Kidney tubule cell (primary cell): ENCODE measurements around the gene RXRA.

ENCODE experiments used
- DNase-seq: peaks from one replicate; pipeline ENCODE4 v3.0.0-alpha.2; 2018; ENCODE audit warnings: low spot score

The RXRA gene

GRCh38 chr9:134381671-134382516 is 55.6 kb downstream of the RXRA start:
- no peak for DNase-seq

GRCh38 chr9:134382733-134383132 is 56.5 kb downstream of the RXRA start:
- no peak for DNase-seq

- no peak for DNase-seq
These were observed 56.9 kb downstream of the RXRA start for GRCh38 chr9:134383148-134383547.

- DNase-seq = no peak
These were observed 58.7 kb downstream of the RXRA start for GRCh38 chr9:134384811-134385479.

GRCh38 chr9:134385915-134386314 is 59.7 kb downstream of the RXRA start:
- no peak for DNase-seq

- DNase-seq = no peak
These were observed 60.9 kb downstream of the RXRA start for GRCh38 chr9:134386951-134387831.

- no peak for DNase-seq
These were observed 62.1 kb downstream of the RXRA start for GRCh38 chr9:134388289-134388808.

GRCh38 chr9:134388976-134389375 is 62.7 kb downstream of the RXRA start:
- DNase-seq = no peak

GRCh38 chr9:134389642-134390041 is 63.4 kb downstream of the RXRA start:
- no peak for DNase-seq

- no peak for DNase-seq
These were observed 64.3 kb downstream of the RXRA start for GRCh38 chr9:134390537-134390936.

GRCh38 chr9:134390947-134391318 is 64.7 kb downstream of the RXRA start:
- DNase-seq = no peak

- DNase-seq = no peak
These were observed 65.3 kb downstream of the RXRA start for GRCh38 chr9:134391319-134392231.

- no peak for DNase-seq
These were observed 66.6 kb downstream of the RXRA start for GRCh38 chr9:134392900-134393299.

- no peak for DNase-seq
These were observed 67.5 kb downstream of the RXRA start for GRCh38 chr9:134393582-134394280.

GRCh38 chr9:134395002-134395517 is 68.8 kb downstream of the RXRA start:
- DNase-seq = no peak

- no peak for DNase-seq
These were observed 69.5 kb downstream of the RXRA start for GRCh38 chr9:134395737-134396257.

GRCh38 chr9:134396258-134396742 is 70.0 kb downstream of the RXRA start:
- DNase-seq = no peak

- DNase-seq = no peak
These were observed 70.6 kb downstream of the RXRA start for GRCh38 chr9:134396825-134397224.

GRCh38 chr9:134398756-134399155 is 72.5 kb downstream of the RXRA start:
- no peak for DNase-seq
